ENCODE measurements around the gene GRAMD2B.

GRAMD2B gene

GRCh38 chr5:126497506-126497905, 74.3 kb downstream of the GRAMD2B start:
- Mint-ChIP-seq H3K36me3 (no peaks in the 10 kb centered on the region), H3K27me3 (no peaks in the 10 kb centered on the region), H3K9me3 (no peaks in the 10 kb centered on the region), H3K4me3 (no peak overlapping the region), H3K27ac (peak overlapping the region; percentile 11), H3K4me1 (peaks cover 43% of the 10 kb centered on the region)

DNA sequence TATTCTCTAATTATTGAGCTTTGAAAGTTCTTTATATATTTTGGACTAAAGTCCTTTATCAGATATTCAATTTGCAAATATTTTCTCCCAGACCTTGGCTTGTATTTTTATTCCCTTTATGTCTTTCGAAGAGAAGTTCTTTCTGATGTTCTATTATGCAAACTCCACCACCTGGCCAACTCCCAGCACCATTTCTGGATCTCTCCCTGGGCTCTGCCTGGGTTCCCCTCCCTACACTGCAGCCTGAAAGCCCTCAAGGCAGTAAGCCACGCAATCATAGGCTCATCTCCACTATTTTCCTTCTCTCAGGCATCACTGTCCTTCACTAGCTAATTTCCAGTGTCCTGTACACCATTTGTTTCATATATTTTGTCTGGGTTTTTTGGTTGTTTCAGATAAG, 76.1 kb downstream of the GRAMD2B start:
- no peaks in the 10 kb centered on the region for H3K9me3 Mint-ChIP-seq
- no peak overlapping the region for H3K4me3 Mint-ChIP-seq
- H3K4me1 Mint-ChIP-seq, result peaks cover 52% of the 10 kb centered on the region
- H3K36me3 Mint-ChIP-seq, result no peaks in the 10 kb centered on the region
- H3K27me3 Mint-ChIP-seq, result no peaks in the 10 kb centered on the region
- H3K27ac Mint-ChIP-seq, result no peak overlapping the region

DNA sequence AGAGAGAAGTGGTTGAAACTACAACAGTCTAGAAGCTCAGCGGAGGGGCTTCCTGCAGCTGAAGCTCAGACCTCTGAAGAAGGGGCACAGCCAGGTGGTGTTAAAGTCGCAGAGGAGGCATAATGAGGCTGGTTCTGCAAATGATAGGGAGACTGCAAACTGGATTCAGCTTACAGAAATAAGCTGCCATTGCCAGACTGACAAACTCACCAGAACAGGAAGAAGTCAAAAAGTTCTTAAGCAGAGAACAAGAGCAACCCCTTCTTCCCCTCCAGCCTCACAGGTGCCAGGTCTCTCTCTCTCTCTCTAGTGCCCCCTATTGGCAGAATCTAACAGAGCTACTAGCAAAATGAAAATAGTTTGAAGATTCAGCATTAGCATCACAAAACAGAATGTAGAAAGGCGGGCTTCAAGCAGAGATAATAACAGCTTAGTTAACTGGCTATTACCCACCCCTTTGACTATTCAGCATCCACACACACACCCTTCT, 76.7 kb downstream of the GRAMD2B start:
- H3K27ac Mint-ChIP-seq, result peak overlapping the region; percentile 5
- H3K4me1 Mint-ChIP-seq, result peaks cover 55% of the 10 kb centered on the region
- no peaks in the 10 kb centered on the region for H3K27me3 Mint-ChIP-seq
- H3K4me3 Mint-ChIP-seq, result no peak overlapping the region
- no peaks in the 10 kb centered on the region for H3K9me3 Mint-ChIP-seq
- H3K36me3 Mint-ChIP-seq, result no peaks in the 10 kb centered on the region

GRCh38 chr5:126501448-126501847, 78.2 kb downstream of the GRAMD2B start:
- H3K27me3 Mint-ChIP-seq, result no peaks in the 10 kb centered on the region
- no peaks in the 10 kb centered on the region for H3K36me3 Mint-ChIP-seq
- peaks cover 59% of the 10 kb centered on the region for H3K4me1 Mint-ChIP-seq
- no peak overlapping the region for H3K4me3 Mint-ChIP-seq
- H3K9me3 Mint-ChIP-seq, result no peaks in the 10 kb centered on the region
- no peak overlapping the region for H3K27ac Mint-ChIP-seq

GRCh38 chr5:126503602-126504104, 80.4 kb downstream of the GRAMD2B start:
- Mint-ChIP-seq H3K9me3 (no peaks in the 10 kb centered on the region), H3K36me3 (no peaks in the 10 kb centered on the region), H3K4me3 (no peak overlapping the region), H3K4me1 (peaks cover 64% of the 10 kb centered on the region), H3K27ac (peak overlapping the region; percentile 23), H3K27me3 (no peaks in the 10 kb centered on the region)

DNA sequence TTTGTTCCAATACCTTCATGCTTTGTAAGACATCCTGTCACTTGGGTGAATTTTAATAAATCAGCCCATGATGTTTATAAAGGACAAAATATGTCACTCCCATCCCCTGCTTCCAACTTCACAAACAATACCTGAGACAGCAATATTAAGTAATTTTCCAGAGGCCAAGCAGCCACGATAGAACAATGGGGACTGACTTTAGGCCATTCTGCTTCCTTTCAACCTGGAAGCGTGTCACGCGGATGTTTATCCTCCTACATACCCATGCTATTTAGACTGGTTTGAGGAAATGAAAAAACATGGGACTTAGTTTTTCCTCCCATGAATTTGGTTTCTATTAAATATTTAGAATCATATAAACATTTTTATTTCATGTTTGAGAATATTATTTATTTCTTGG, 82.9 kb downstream of the GRAMD2B start:
- Mint-ChIP-seq H3K4me1 (peaks cover 68% of the 10 kb centered on the region), H3K9me3 (no peaks in the 10 kb centered on the region), H3K4me3 (no peak overlapping the region), H3K36me3 (no peaks in the 10 kb centered on the region), H3K27me3 (no peaks in the 10 kb centered on the region), H3K27ac (no peak overlapping the region)

DNA sequence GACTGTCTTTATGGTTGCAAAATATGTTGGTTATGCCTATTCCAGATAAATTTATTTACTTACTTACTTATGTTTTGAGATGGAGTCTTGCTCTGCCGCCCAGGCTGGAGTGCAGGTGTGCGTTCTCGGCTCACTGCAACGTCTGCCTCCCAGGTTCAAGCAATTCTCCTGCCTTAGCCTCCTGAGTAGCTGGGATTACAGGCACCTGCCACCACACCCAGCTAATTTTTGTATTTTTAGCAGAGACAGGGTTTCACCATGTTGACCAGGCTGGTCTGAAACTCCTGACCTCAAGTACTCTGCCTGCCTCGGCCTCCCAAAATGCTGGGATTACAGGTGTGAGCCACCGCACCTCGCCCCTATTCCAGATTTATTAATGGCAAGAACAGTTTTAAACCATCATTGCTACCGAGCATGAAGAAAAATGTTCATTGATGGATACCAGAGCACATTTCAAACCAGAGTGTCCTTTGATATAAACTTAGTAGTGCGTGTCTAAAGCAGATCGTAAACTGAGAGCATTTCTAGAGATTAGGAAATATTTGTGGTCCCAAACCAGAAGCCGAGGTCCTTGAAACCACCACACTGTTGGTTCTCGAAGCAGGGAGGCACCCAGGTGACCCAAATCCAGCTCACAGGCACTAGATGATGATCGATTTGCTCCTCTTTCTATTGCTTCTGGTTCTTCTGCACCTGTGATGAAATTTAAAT, 85.2 kb downstream of the GRAMD2B start:
- H3K27me3 Mint-ChIP-seq, result no peaks in the 10 kb centered on the region
- no peaks in the 10 kb centered on the region for H3K9me3 Mint-ChIP-seq
- no peaks in the 10 kb centered on the region for H3K36me3 Mint-ChIP-seq

GRCh38 chr5:126508962-126509279, 85.7 kb downstream of the GRAMD2B start:
- no peaks in the 10 kb centered on the region for H3K9me3 Mint-ChIP-seq
- no peaks in the 10 kb centered on the region for H3K36me3 Mint-ChIP-seq

More for the DNA sequence above, 85.2 kb downstream of the GRAMD2B start:
- peaks cover 67% of the 10 kb centered on the region for H3K4me1 Mint-ChIP-seq
- H3K4me3 Mint-ChIP-seq, result peak overlapping the region; percentile 83
- H3K27ac Mint-ChIP-seq, result peak overlapping the region; percentile 92

GRCh38 chr5:126509339-126509738, 86.1 kb downstream of the GRAMD2B start:
- Mint-ChIP-seq H3K27me3 (no peaks in the 10 kb centered on the region), H3K4me1 (peaks cover 57% of the 10 kb centered on the region), H3K27ac (peak overlapping the region; percentile 92), H3K9me3 (no peaks in the 10 kb centered on the region), H3K36me3 (no peaks in the 10 kb centered on the region), H3K4me3 (peak overlapping the region; percentile 83)

More at GRCh38 chr5:126508962-126509279, 85.7 kb downstream of the GRAMD2B start:
- H3K4me3 Mint-ChIP-seq, result peak overlapping the region; percentile 83
- peak overlapping the region; percentile 92 for H3K27ac Mint-ChIP-seq
- no peaks in the 10 kb centered on the region for H3K27me3 Mint-ChIP-seq
- peaks cover 61% of the 10 kb centered on the region for H3K4me1 Mint-ChIP-seq

DNA sequence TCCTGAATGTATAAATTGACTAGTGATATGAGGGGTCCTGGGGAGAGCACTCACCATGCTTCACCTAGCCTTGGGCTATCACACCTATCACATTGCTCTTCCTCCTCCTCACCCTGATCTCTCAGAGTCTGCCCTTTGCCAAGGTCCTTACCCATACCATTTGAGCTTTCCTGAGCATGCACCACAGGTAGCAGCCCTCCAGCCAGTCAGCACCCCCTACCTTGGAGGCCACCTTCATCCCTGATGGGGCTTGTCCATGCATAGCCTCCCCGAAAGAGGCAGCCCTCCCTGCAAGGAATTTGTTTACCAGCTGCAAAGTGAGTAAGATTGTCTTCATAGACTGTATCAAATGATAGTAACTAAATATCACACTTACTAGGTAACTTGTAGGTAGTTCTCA, 88.8 kb downstream of the GRAMD2B start:
- Mint-ChIP-seq H3K36me3 (no peaks in the 10 kb centered on the region), H3K4me3 (no peak overlapping the region), H3K9me3 (no peaks in the 10 kb centered on the region), H3K27me3 (no peaks in the 10 kb centered on the region), H3K4me1 (peaks cover 46% of the 10 kb centered on the region), H3K27ac (peak overlapping the region; percentile 6)

DNA sequence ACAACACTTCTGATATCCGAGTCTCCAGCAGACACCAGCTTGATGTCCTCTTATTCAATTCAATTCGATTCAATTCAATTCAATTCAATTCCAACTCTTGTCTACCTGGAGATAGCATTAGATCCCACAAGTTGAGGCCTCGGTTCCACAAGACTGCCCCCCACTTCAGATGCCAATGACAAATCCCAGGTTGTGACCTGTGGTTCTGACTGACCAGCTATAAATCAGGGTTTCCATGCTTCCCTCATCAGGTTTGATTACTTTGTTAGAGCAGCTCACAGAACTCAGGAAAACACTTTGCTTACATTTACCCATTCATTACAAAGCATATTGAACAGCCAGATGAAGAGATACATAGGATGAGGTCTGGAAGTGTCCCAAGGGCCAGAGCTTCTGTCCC, 89.2 kb downstream of the GRAMD2B start:
- H3K4me1 Mint-ChIP-seq, result peaks cover 41% of the 10 kb centered on the region
- no peaks in the 10 kb centered on the region for H3K9me3 Mint-ChIP-seq
- H3K27ac Mint-ChIP-seq, result no peak overlapping the region
- no peak overlapping the region for H3K4me3 Mint-ChIP-seq
- H3K27me3 Mint-ChIP-seq, result no peaks in the 10 kb centered on the region
- H3K36me3 Mint-ChIP-seq, result no peaks in the 10 kb centered on the region

GRCh38 chr5:126513302-126513701, 90.1 kb downstream of the GRAMD2B start:
- no peaks in the 10 kb centered on the region for H3K9me3 Mint-ChIP-seq
- H3K27ac Mint-ChIP-seq, result no peak overlapping the region
- H3K27me3 Mint-ChIP-seq, result no peaks in the 10 kb centered on the region
- no peaks in the 10 kb centered on the region for H3K36me3 Mint-ChIP-seq
- no peak overlapping the region for H3K4me3 Mint-ChIP-seq
- H3K4me1 Mint-ChIP-seq, result peaks cover 32% of the 10 kb centered on the region

DNA sequence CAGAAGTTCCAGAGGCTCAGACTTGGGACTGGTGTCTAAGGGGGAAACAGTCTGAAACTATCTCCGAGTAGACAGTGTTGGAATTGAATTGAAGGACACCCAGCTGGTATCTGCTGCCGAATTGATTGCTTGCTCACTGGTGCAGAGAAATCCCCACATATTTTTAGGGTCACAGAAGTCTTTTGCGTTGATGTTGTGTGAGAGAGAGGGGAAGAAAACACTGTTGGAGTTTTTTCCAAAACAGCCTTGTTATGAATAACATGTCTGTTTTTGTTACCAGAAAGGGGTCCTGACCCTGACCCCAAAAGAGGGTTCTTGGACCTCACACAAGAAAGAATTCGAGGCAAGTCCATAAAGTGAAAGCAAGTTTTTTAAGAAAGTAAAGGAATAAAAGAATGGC, 90.5 kb downstream of the GRAMD2B start:
- Mint-ChIP-seq H3K36me3 (no peaks in the 10 kb centered on the region), H3K27ac (no peak overlapping the region), H3K4me3 (no peak overlapping the region), H3K4me1 (peaks cover 28% of the 10 kb centered on the region), H3K27me3 (no peaks in the 10 kb centered on the region), H3K9me3 (no peaks in the 10 kb centered on the region)

GRCh38 chr5:126514131-126514557, 90.9 kb downstream of the GRAMD2B start:
- no peaks in the 10 kb centered on the region for H3K36me3 Mint-ChIP-seq
- no peak overlapping the region for H3K27ac Mint-ChIP-seq
- peaks cover 24% of the 10 kb centered on the region for H3K4me1 Mint-ChIP-seq
- H3K9me3 Mint-ChIP-seq, result no peaks in the 10 kb centered on the region
- no peak overlapping the region for H3K4me3 Mint-ChIP-seq
- H3K27me3 Mint-ChIP-seq, result no peaks in the 10 kb centered on the region

DNA sequence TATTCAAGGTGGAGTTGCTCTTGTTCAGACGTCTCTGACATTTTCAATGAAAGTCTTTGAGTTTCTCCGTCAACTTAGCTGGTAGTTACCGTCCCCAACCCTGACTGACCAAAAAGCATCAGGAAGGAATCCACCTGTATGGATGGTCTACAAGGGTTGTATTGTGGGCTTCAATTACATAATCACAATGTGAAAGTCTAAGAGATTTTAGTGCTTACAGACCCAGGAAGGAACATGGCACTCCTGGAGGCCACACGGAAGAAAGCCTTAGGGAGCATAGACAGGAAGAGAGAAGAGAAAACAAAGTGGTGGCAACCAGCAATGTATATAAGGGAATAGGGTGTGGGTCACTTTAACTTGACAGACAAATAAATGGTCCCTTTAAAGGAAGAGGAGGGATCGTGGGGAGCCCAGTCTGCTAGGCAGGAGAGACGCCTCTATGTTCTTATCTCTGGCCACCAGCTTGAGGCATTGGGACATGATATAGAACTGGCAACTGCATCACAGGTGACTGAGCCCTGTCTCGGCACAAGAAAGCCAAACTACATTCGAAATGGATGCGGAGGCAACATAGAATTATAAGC, 91.4 kb downstream of the GRAMD2B start:
- H3K27me3 Mint-ChIP-seq, result no peaks in the 10 kb centered on the region
- no peaks in the 10 kb centered on the region for H3K9me3 Mint-ChIP-seq
- H3K27ac Mint-ChIP-seq, result no peak overlapping the region
- H3K4me3 Mint-ChIP-seq, result no peak overlapping the region
- no peaks in the 10 kb centered on the region for H3K36me3 Mint-ChIP-seq
- peaks cover 20% of the 10 kb centered on the region for H3K4me1 Mint-ChIP-seq

DNA sequence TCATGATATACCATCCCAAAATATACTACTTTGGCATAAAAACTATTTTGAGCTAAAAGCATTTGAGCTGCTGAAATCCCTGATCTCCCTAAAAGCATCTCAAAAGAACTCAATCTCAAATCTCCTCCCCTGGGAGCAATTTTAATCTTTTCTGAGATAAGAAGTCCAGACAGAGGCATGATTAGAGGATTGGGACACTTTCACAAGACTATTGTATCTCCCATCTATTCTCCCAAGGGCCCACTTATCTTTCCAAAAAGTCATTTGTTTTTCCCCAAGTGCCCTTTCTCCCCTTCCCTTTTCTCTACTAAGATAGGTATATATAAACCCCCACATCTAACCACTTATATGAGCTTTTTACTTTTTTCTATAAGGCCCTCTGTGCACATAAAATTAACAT, 92.1 kb downstream of the GRAMD2B start:
- no peak overlapping the region for H3K4me3 Mint-ChIP-seq
- peaks cover 13% of the 10 kb centered on the region for H3K4me1 Mint-ChIP-seq
- no peaks in the 10 kb centered on the region for H3K36me3 Mint-ChIP-seq
- H3K27me3 Mint-ChIP-seq, result no peaks in the 10 kb centered on the region
- no peaks in the 10 kb centered on the region for H3K9me3 Mint-ChIP-seq
- no peak overlapping the region for H3K27ac Mint-ChIP-seq

All from activated naive CD4-positive, alpha-beta T cell treated with anti-CD3 and anti-CD28 coated beads, Interleukin-2, amount 50 U/mL, for 24 hours (primary cell).